Progenitor cell of endocrine pancreas (in vitro differentiated cells): Measurements from ENCODE around the gene CREB3L1. TPM values are rescaled to one million over a fixed set of nuclear protein-coding genes. Genes with fewer than 3 reads are reported as not detected.

Experiments used
- DNase-seq: peaks from one replicate; pipeline ENCODE4 v3.0.0; 2021; ENCODE audit warnings: low spot score; ENCODE audit not compliant: unreplicated experiment
- H3K27ac Mint-ChIP-seq: 2 replicates; pipeline ENCODE4 v1.8.0; 2021; ENCODE audit warnings: mild to moderate bottlenecking, moderate library complexity, mixed read lengths
- H3K27me3 Mint-ChIP-seq: 2 replicates; pipeline ENCODE4 v1.8.0; 2021; ENCODE audit warnings: mixed read lengths
- H3K36me3 Mint-ChIP-seq: 2 replicates; pipeline ENCODE4 v1.8.0; 2022; ENCODE audit warnings: mixed read lengths; ENCODE audit not compliant: insufficient read depth
- H3K4me1 Mint-ChIP-seq: 2 replicates; pipeline ENCODE4 v1.8.0; 2021; ENCODE audit warnings: low read depth, mixed read lengths
- H3K4me3 Mint-ChIP-seq: 2 replicates; pipeline ENCODE4 v1.8.0; 2021; ENCODE audit warnings: low read depth, mild to moderate bottlenecking, moderate library complexity, mixed read lengths
- H3K9me3 Mint-ChIP-seq: 2 replicates; pipeline ENCODE4 v1.8.0; 2021; ENCODE audit warnings: low read depth, mixed read lengths
- total RNA-seq: library from RNA; stranded (reverse); gene quantifications from 2 replicates; pipeline ENCODE4 v1.2.1, GENCODE V29; 2021
- TF ChIP-seq, protein P1 (sequence below): fragments of 200-600 bp; sonication (generic); IDR thresholded peaks from one replicate; pipeline ENCODE4 v1.5.0; 2021; ENCODE audit warnings: antibody characterized with exemption, mild to moderate bottlenecking; ENCODE audit not compliant: unreplicated experiment

Gene CREB3L1
- total RNA-seq, 1 donor from 2014 or later: 9.6 TPM

DNA sequence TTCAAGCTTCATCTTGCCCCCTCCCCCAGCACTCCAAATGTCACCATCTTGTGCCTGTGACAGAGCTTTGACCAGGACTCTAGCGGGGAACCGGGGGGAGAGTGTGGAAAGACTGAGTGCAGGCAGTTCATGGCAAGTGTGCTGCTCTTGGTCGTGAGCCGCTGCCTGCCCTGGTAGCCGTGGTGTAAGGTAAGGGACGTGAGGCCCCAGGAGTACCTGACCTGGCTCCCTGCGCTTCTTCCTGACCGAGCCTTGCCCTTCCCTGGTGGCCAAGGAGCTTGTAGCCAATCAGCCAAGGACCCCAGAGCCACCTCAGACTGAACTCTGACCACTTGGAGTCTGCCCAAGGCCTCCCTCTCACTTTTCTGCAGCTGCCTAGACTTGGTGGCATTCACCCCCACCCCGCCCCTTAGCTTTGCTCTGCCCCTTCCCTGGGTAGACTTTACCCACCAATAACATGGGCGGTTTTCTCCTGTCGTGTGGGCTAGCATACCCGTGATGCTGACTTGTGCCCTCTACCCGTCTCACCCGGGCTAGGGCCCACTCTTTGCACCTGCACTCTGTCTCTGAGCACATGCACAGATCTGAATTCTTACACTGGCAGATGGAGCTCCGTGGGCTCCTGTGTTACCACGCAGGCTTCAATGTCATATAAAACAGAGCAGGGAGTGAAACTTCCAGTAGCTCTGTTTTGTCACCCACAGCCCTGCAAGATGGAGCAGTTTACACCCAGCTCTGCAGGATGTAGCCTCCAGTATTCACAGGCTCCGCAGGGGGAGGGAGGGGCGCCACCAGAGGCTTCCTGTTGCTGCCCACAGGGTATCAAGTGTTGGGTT, 71.3 kb downstream of the CREB3L1 start:
- H3K36me3 Mint-ChIP-seq: no peaks in the 10 kb centered on the region
- peak overlapping the region; percentile 77 for H3K4me3 Mint-ChIP-seq
- H3K4me1 Mint-ChIP-seq: peaks cover 23% of the 10 kb centered on the region
- H3K27me3 Mint-ChIP-seq: peaks cover 21% of the 10 kb centered on the region
- TF ChIP-seq, protein P1, sequence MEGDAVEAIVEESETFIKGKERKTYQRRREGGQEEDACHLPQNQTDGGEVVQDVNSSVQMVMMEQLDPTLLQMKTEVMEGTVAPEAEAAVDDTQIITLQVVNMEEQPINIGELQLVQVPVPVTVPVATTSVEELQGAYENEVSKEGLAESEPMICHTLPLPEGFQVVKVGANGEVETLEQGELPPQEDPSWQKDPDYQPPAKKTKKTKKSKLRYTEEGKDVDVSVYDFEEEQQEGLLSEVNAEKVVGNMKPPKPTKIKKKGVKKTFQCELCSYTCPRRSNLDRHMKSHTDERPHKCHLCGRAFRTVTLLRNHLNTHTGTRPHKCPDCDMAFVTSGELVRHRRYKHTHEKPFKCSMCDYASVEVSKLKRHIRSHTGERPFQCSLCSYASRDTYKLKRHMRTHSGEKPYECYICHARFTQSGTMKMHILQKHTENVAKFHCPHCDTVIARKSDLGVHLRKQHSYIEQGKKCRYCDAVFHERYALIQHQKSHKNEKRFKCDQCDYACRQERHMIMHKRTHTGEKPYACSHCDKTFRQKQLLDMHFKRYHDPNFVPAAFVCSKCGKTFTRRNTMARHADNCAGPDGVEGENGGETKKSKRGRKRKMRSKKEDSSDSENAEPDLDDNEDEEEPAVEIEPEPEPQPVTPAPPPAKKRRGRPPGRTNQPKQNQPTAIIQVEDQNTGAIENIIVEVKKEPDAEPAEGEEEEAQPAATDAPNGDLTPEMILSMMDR: no peak
- H3K9me3 Mint-ChIP-seq: no peaks in the 10 kb centered on the region
- DNase-seq: no peak
- peak overlapping the region; percentile 71 for H3K27ac Mint-ChIP-seq

DNA sequence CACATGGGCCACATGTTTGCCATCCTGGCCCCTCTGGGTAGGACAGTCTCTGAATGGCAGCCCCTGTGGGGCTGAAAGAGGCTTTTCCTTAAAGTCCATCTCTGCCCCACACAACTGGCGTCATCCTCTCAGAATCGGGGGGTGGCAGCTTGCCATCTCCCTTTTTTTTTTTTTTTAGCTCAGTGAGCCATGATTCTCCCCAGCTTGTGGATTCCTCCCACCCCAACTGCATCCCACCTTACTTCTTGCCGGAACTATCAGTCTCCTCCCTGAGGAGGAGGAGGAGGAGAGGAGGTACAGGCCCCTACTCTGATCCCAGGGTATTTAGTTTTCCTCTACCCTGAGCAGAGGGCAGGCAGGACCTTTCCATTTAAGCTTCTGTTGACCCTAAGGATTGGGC, 73.2 kb downstream of the CREB3L1 start:
- H3K9me3 Mint-ChIP-seq: no peaks in the 10 kb centered on the region
- no peak for DNase-seq
- TF ChIP-seq, protein P1: no peak
- no peak overlapping the region for H3K4me3 Mint-ChIP-seq
- H3K36me3 Mint-ChIP-seq: no peaks in the 10 kb centered on the region
- H3K27ac Mint-ChIP-seq: no peak overlapping the region
- H3K27me3 Mint-ChIP-seq: peaks cover 11% of the 10 kb centered on the region
- H3K4me1 Mint-ChIP-seq: peaks cover 22% of the 10 kb centered on the region

DNA sequence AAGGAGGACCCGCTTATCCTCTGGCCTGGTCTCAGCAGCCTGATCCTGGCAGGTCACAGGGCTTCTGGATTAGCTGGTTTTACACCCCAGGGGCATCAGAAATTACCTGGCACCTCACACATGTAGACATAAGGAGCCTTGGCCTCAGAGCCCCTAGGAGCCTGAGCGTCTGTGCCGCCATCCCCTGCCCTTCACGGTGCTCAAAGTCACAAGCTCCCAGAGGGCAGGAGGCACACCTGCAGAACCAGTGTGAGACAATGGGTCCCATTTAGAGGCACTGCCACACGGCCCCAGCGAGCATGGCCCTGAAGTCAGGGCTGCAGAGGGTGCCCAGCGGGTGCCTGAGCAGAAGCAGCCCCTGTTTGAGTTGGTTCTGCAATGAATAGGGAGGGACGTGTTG, 73.7 kb downstream of the CREB3L1 start:
- DNase-seq: no peak
- Mint-ChIP-seq H3K4me3 (no peak overlapping the region), H3K27me3 (peaks cover 8% of the 10 kb centered on the region), H3K27ac (no peak overlapping the region), H3K36me3 (no peaks in the 10 kb centered on the region), H3K9me3 (no peaks in the 10 kb centered on the region), H3K4me1 (peaks cover 22% of the 10 kb centered on the region)
- TF ChIP-seq, protein P1: no peak

DNA sequence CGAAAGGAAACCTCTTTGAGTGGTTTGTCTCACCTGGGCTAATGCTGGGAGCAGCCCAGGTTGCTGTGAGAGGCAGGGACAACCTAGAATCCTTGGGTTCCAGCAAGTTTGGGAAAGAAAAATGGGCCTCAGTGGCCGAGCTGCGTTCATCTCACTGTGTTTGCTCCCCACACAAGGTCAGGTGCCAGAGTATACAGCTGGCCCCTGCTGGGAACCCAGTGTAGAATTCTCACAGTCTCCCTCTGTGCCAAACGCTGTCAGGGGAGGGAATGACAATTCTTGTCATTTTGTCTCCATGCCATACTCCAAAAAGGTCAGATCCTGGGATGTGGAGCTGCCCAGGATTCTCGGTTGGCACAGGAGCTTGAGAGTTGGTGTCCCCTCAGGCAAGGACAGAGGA, 74.1 kb downstream of the CREB3L1 start:
- no peaks in the 10 kb centered on the region for H3K36me3 Mint-ChIP-seq
- no peak overlapping the region for H3K4me3 Mint-ChIP-seq
- peaks cover 22% of the 10 kb centered on the region for H3K4me1 Mint-ChIP-seq
- H3K27me3 Mint-ChIP-seq: peaks cover 4% of the 10 kb centered on the region
- no peak overlapping the region for H3K27ac Mint-ChIP-seq
- H3K9me3 Mint-ChIP-seq: no peaks in the 10 kb centered on the region
- DNase-seq: no peak
- TF ChIP-seq, protein P1: no peak

DNA sequence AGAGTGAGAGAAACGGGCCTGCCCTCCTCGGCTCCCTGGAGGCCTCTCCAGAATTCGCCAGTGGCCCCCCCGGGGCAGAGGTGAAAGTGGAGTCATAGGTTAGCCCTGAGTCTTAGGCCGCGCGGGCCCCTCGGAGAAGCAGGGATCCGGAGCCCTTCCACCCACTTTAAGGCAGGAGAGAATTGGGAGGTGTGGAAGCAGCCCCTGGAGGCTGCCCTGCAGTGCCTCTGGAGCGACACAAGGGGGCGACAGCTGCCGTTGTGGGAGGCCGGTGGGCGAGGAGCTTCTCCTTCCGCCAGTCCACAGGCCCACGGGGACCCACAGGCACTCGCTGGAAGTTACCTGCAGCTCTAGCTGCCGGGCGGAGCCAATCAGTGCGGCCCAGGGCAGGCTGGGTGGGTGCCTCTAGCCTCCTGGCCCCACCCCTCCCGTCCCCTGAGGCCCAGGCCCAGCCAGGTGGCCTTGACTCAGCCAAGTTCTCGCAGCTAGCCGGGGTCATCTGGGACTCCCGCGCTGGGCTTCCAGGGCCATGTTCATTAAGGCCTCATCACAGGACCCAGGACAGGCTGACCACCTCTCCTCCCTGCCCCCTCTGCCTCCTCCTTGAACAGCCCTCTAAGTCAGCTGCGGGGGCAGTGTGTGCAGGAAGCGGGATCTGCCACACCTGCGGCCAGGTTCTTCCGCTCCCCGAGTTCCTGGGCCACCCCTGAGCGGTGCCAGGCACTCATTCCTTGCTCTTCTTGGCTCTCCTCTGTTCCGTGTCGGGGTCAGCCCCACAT, 74.8 kb downstream of the CREB3L1 start:
- Mint-ChIP-seq H3K36me3 (no peaks in the 10 kb centered on the region), H3K4me1 (peaks cover 24% of the 10 kb centered on the region), H3K27ac (peak overlapping the region; percentile 88), H3K4me3 (no peak overlapping the region), H3K27me3 (no peaks in the 10 kb centered on the region), H3K9me3 (no peaks in the 10 kb centered on the region)
- peak; percentile 55 for DNase-seq
- TF ChIP-seq, protein P1: peak; percentile 79
